Parietal lobe (tissue), 2 donors: ENCODE measurements around the gene PRPSAP1. TPM values are rescaled to one million over a fixed set of nuclear protein-coding genes. Genes with fewer than 3 reads are reported as not detected.

Experiments used
- small RNA-seq: library from RNA; depleted of rRNA; stranded (forward); fragments of <200 nt; gene quantifications from one replicate; pipeline ENCODE3, GENCODE V24; 2014; ENCODE audit warnings: low replicate concordance
- total RNA-seq: library from RNA; depleted of rRNA; stranded (reverse); fragments of >200 nt; gene quantifications from one replicate; pipeline ENCODE4 v1.2.3, GENCODE V29; 2014

The PRPSAP1 gene, protein sequence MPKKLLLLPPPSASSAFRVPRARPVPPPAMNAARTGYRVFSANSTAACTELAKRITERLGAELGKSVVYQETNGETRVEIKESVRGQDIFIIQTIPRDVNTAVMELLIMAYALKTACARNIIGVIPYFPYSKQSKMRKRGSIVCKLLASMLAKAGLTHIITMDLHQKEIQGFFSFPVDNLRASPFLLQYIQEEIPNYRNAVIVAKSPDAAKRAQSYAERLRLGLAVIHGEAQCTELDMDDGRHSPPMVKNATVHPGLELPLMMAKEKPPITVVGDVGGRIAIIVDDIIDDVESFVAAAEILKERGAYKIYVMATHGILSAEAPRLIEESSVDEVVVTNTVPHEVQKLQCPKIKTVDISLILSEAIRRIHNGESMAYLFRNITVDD
- total RNA-seq = 86.7 TPM

DNA sequence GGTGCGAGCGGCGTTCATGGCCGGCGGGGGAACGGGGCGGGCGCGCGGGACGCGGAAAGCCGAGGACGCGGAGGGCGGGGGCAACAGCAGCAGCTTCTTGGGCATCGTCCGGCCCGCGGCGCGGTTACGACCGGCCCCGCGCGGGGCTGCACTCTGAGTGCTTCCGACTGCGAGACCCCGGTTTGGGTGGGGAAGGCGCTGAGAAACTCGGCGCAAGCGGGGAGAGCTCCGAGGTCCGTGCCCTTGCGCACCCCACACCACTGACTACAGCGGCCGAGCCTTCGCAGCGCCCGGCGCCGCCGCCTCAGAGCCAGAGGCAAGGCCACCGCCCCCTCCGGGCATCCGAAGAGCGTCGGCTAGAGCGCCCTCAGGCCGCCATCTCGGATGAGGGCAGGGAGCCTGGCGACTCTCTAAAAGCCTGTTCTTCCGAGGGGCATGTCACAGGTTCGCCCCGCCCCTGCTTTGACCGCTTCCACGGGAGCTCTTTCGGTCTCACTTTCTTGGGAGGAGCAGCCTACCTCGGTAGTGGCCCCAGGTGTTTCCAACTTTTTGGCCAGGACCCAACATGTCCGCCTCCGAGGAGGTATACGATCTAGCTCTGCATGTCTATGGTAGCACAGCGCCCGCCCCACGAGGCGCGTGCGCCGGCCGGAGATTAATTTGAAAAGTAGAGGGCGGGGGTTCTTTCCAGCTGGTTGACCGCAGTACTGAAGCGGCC, at the start of gene PRPSAP1:
Gene PRPSAP1 (minus strand): TSS at position 318 of the 718 bp plus-strand sequence. CDS start 213 bp downstream, at position 105.

DNA sequence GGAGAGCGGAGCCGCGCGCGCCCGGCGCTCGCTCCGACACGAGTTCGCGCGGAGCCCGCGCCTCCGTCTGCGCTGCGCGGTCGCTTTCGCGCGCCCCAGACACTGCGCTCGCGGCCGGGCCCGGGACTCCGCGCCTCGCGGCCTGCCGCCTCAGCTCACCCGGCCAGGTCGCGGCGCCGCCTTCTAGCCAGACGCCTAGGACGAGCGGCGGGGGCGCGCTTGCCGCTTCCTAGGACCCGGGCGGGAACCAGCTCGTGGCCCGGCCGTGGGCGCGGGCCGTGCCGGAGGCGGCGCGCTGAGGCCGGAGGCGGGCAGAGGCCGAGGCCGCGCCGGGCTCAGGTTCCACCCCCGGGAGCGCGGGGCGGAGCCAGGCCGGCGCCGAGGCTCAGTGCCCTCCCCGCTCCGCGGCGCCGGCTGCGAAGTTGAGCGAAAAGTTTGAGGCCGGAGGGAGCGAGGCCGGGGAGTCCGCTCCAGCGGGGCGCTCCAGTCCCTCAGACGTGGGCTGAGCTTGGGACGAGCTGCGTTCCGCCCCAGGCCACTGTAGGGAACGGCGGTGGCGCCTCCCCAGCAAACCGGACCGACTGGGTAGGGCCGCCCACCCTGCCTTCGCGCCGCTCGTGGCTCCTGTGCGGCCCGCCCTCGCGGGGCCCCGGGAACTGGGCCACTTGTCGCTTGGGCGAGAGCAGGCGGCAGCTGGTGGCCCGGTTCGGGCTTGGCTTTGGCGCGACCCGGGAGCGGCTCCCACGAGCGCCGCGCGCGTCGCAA, 30.7 kb upstream of the PRPSAP1 start, which contains the start of gene SPHK1:
Gene SPHK1 (plus strand): TSS at position 388 of the 765 bp plus-strand sequence. CDS start 1,036 bp downstream, outside the sequence.

DNA sequence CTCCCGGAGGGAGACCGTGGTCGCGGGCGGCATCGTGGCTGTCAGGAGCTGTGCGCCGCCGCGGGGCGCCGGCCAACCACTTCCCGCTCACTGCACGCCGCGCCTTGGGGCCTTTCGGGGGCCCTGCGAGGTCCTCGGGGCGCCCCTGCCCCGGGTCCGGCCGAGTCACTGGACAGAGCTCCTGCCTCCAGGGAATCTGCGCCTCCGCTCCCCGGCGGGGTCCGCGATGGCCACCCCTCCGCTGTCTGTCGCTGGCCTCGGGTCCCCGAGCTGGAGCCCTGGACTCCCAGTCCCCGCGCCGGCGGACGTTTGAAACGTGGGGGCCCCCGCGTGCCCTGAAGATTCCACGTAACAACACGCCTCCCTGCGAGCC, 45.8 kb downstream of the PRPSAP1 start, which contains the start of gene QRICH2:
Gene QRICH2 (minus strand): TSS at position 311 of the 373 bp plus-strand sequence. CDS start 278 bp downstream, at position 33.

DNA sequence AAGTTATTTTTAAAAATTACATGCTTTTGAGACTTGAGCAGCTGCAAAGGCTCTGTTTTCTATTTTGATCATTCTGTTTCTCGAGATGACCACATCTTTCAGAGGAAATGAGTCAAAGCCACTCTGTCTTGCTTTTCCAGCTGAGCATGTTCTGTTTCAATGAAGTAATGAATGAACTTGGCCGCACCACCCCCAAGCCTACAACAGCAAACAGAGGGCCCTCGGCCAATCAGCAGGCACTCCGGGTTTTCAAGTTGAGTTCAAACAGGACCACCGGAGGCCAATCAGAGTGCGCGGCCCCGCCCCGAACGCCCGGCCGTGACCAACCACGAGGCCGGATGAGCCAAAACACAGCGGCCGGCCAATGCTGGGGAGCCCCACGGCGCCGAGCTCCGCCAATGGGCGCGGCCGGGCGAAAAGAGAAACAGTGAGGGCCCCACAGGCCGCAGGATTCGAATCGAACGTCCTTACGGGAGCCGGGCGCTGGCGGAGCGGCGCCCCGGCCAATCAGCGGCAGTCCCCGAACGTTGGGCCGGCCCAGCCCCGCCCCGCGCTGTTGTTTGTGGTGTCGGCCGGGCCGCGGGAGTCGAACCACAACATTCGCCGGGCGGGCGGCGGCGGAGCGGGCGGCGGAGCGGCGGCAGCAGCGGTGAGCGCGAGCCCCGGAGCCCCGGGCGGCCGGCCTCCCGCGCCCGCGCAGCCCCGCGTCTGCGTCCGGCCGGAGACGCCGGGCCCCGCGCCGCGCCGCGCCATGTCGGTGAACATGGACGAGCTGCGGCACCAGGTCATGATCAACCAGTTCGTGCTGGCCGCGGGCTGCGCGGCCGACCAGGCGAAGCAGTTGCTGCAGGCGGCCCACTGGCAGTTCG, 88.7 kb downstream of the PRPSAP1 start, which contains the start of gene UBALD2:
Gene UBALD2 (plus strand): TSS at position 594 of the 869 bp plus-strand sequence. CDS start 158 bp downstream, at position 752.

Small RNA genes within 50 kb of the gene (small RNA-seq; reads per million reads assigned to genes)
- gene RF00019 = not detected
- gene RNU6-24P = not detected

Other genes with a start within 250 kb of the PRPSAP1 start
- 3.8 TPM for gene FOXJ1, start 212.7 kb downstream of the PRPSAP1 start, total RNA-seq
- gene RNF157, start 113.4 kb downstream of the PRPSAP1 start, total RNA-seq = 37.6 TPM
- 6.3 TPM for gene UBALD2, start 88.6 kb downstream of the PRPSAP1 start, total RNA-seq
- 16.6 TPM for gene QRICH2, start 45.6 kb downstream of the PRPSAP1 start, total RNA-seq
- 0.94 TPM for gene SPHK1, start 30.7 kb upstream of the PRPSAP1 start, total RNA-seq
- 51.6 TPM for gene UBE2O, start 99.2 kb upstream of the PRPSAP1 start, total RNA-seq
- gene AANAT, start 113.7 kb upstream of the PRPSAP1 start, total RNA-seq = not detected
- 2.5 TPM for gene RHBDF2, start 147.5 kb upstream of the PRPSAP1 start, total RNA-seq
- gene CYGB, start 183.8 kb upstream of the PRPSAP1 start, total RNA-seq = 1.3 TPM
- 0.94 TPM for gene PRCD, start 186.1 kb upstream of the PRPSAP1 start, total RNA-seq
- gene ST6GALNAC2, start 231.9 kb upstream of the PRPSAP1 start, total RNA-seq = not detected